Measurements from ENCODE around the gene ATP1A1.

The ATP1A1 gene

DNA sequence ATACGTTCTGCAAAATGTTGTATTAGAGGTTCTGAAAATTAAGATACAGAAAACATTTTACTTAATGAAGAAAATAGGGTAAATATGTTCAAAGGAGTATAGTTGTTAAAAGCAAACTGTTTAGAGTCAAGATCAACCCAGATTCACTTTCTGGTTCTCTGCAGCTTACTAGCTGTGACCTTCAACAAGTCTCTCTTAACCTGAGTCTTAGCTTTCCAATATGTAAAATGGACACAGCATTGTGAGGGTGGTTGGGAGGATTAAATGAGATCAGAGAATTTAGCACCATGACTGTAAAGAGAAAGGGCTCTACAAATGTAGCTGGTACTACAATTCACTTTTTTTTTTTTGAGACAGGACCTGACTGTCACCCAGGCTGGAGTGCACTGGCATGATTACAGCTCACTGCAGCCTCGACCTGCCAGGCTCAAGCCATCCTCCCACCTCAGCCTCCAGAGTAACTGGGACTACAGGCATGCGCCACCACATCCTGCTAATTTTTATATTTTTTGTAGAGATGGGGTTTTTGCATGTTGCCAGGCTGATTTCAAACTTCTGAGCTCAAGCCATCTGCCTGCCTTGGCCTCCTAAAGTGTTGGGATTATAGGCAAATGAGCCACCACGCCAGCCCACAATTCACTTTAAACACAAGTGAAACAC, 43.9 kb downstream of the ATP1A1 start:
- Histone ChIP-seq H3K4me3 (no peak overlapping the region), H3K9me3 (no peaks in the 10 kb centered on the region), H3K36me3 (no peaks in the 10 kb centered on the region), H3K27ac (no peak overlapping the region), H3K4me2 (peak overlapping the region; percentile 95), H3K4me1 (peaks cover 26% of the 10 kb centered on the region), H3K27me3 (no peaks in the 10 kb centered on the region; the same call in 1 of the 2 replicates), H4K20me1 (no peaks in the 10 kb centered on the region), H3K9ac (peak overlapping the region; percentile 85)
- TF ChIP-seq Cebpa-rat (IDR thresholded peaks at IDR 0.05): no peak

DNA sequence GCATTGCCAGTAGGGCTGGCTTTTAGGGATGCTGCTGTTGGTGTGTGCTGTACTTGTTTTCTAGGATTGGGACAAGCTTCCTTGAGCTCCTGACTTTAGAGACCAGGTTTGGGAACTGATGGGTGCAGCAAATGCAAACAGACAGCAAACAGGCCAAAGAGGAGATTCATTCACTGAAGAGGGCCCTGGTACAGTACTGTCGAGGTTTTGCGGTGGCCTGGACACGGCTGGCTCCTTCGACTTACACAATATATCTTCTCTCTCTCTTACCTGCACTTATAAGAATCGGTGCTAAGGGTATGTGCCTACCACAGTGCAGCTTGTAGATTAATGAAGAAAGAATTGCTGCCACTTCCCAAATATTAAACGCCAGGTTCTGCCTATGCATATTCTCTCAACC, 44.6 kb downstream of the ATP1A1 start:
- Histone ChIP-seq H3K4me2 (peak overlapping the region; percentile 95), H3K27ac (peak overlapping the region; percentile 80), H3K36me3 (no peaks in the 10 kb centered on the region), H4K20me1 (no peaks in the 10 kb centered on the region), H3K27me3 (no peaks in the 10 kb centered on the region; the same call in 1 of the 2 replicates), H3K9ac (peak overlapping the region; percentile 85), H3K4me1 (peaks cover 26% of the 10 kb centered on the region), H3K9me3 (no peaks in the 10 kb centered on the region), H3K4me3 (peak overlapping the region; percentile 77)
- no peak for TF ChIP-seq Cebpa-rat (IDR thresholded peaks at IDR 0.05)

DNA sequence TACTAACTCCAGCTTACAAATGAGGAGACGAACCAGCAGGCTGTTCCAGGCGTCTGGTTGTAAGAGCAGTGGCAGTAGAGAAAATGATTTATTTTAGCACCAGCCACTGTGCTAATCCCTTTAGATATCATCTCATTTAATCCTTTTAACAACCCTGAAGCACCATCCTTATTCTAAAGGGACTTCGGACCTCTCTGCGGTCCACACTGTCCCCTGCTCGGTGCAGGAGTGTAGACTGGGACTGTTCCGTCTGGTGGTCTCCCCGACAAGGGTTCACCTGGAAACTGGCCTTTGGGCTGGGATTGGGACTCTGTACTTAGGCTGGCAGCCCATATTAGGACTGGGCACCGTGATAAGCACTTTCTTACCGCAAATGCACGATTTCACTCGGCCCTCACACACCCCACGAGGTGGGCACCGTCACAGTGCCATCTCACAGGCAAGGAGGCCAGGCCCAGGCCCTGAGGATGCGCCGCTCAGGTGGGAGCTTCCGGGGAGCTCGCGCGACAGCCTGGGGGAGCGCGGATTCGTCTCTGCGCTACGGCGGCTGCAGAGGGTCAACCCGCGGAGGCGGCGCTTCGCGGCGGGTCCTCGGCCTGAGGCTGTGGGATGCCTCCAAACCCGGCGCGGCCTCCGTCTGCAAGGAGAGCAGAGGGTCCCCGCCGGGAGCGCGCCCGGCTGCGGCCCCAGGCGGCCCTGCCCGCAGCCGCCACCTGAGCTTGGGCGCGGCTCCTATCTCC, 45.2 kb downstream of the ATP1A1 start:
- Histone ChIP-seq H3K27me3 (no peaks in the 10 kb centered on the region; the same call in 1 of the 2 replicates), H4K20me1 (no peaks in the 10 kb centered on the region), H3K27ac (peak overlapping the region; percentile 80), H3K4me1 (peaks cover 24% of the 10 kb centered on the region), H3K4me2 (peak overlapping the region; percentile 95), H3K36me3 (no peaks in the 10 kb centered on the region), H3K9ac (peak overlapping the region; percentile 85), H3K4me3 (peak overlapping the region; percentile 77), H3K9me3 (no peaks in the 10 kb centered on the region)
- no peak for TF ChIP-seq Cebpa-rat (IDR thresholded peaks at IDR 0.05)

DNA sequence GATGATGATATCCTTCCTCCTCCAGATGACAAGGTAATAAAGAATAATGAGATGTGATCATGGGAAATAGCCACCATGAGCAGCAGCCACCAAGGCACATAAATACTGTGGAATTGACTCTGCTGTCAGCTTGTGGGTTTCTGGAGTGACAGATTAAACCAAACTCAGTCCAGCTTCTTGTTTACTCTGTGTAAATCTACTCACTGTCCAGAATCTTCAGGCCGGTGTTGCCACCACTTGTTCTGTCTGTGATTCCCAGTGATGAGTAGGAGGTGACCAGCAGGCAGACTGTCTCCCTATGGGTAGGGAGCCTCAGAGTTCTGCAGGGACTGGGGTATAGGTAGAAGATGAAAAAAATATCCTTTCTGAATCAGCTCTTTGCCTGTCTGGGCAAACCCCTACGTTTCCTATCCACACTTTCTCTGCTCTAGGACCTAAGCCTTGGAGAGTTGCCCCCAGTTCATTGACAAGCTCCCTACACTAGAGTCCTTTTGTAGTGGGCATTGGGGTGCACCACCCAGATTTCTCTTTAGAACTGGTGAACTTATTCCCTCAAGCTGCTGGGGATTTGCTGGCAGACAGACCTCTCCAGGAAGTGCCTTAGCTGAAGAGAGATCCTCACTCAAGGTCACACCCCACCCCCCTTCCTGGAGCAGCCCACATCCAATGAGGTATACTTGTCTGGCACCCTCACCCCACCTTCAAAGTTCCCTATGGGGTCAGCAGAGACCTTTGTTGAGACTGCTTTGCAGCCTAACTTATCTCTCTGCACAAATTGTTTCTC, 47.6 kb downstream of the ATP1A1 start:
- H3K4me1 ChIP-seq: peaks cover 18% of the 10 kb centered on the region
- no peak overlapping the region for H3K4me2 ChIP-seq
- no peaks in the 10 kb centered on the region for H3K36me3 ChIP-seq
- no peak overlapping the region for H3K4me3 ChIP-seq
- no peak overlapping the region for H3K27ac ChIP-seq
- no peaks in the 10 kb centered on the region for H4K20me1 ChIP-seq
- no peak for TF ChIP-seq Cebpa-rat (IDR thresholded peaks at IDR 0.05)
- no peaks in the 10 kb centered on the region; the same call in 1 of the 2 replicates for H3K27me3 ChIP-seq
- no peaks in the 10 kb centered on the region for H3K9me3 ChIP-seq
- no peak overlapping the region for H3K9ac ChIP-seq

DNA sequence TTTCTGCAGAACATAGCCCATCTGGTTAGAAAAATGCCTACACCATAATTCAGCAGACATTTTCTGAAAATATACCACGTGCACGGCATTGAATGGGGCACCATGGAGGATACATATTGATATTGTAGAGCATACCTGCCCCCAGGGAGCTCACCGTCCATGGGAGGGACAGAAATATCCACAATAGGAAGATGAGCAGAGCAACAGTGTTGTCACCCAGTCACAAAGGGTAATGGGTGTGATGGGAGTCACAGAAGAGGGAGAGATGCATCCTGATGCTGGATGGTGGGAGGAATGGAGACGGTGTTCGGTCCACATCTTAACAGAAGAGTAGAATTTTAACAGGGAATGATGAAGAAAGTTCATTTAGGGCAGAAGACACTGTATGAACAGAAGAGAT, 51.4 kb downstream of the ATP1A1 start:
- Histone ChIP-seq H4K20me1 (no peaks in the 10 kb centered on the region), H3K4me3 (no peak overlapping the region), H3K9me3 (no peaks in the 10 kb centered on the region), H3K36me3 (no peaks in the 10 kb centered on the region), H3K9ac (no peak overlapping the region), H3K27ac (no peak overlapping the region), H3K4me2 (no peak overlapping the region), H3K4me1 (no peaks in the 10 kb centered on the region), H3K27me3 (no peaks in the 10 kb centered on the region)
- no peak for TF ChIP-seq Cebpa-rat (IDR thresholded peaks at IDR 0.05)

DNA sequence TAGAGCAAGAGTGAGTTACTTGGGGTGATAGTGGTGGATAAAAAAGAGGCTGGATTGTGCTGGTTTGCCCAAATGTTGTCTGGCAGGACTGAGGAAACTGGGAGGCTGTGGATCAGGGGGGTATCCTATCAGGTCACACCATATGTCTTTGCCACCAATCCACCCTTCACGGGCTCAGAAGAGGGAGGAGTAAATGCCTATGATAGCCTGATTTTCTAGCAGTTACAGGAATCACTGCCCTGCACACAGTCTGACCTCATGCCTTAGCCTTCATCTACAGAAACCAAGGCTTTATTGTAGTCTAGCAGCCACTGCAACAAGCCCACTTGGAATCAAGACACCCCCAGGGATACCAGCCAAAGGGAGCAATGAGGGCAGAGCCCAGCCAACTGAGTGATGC, 51.8 kb downstream of the ATP1A1 start:
- no peaks in the 10 kb centered on the region for H3K9me3 ChIP-seq
- TF ChIP-seq Cebpa-rat (IDR thresholded peaks at IDR 0.05): no peak
- no peak overlapping the region for H3K27ac ChIP-seq
- no peak overlapping the region for H3K4me2 ChIP-seq
- no peaks in the 10 kb centered on the region for H3K36me3 ChIP-seq
- H4K20me1 ChIP-seq: no peaks in the 10 kb centered on the region
- H3K9ac ChIP-seq: no peak overlapping the region
- H3K27me3 ChIP-seq: no peaks in the 10 kb centered on the region
- H3K4me3 ChIP-seq: no peak overlapping the region
- no peaks in the 10 kb centered on the region for H3K4me1 ChIP-seq

DNA sequence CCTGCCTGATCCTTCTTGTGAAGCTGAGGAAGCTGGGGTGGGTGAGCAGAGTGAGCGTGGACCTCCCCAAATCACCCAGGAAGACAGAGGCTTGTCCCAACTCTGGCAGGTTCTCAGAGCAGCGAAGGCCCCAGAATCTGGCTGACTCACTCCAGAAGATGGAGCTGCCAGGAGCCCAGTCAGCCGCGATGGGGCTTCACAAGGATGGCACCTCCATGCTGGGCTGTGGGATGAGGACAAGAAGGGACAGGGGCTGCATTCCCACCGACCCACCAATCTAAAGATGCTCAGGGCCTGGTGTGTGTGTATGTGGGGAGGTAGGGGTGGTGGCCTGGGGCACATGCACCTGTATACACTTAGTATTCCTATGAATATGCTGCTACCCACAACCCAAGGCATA, 52.9 kb downstream of the ATP1A1 start:
- H3K36me3 ChIP-seq: no peaks in the 10 kb centered on the region
- no peak overlapping the region for H3K9ac ChIP-seq
- no peaks in the 10 kb centered on the region for H3K4me1 ChIP-seq
- H3K9me3 ChIP-seq: no peaks in the 10 kb centered on the region
- H3K4me3 ChIP-seq: no peak overlapping the region
- no peaks in the 10 kb centered on the region for H3K27me3 ChIP-seq
- H3K4me2 ChIP-seq: no peak overlapping the region
- no peak for TF ChIP-seq Cebpa-rat (IDR thresholded peaks at IDR 0.05)
- H3K27ac ChIP-seq: no peak overlapping the region
- H4K20me1 ChIP-seq: no peaks in the 10 kb centered on the region

DNA sequence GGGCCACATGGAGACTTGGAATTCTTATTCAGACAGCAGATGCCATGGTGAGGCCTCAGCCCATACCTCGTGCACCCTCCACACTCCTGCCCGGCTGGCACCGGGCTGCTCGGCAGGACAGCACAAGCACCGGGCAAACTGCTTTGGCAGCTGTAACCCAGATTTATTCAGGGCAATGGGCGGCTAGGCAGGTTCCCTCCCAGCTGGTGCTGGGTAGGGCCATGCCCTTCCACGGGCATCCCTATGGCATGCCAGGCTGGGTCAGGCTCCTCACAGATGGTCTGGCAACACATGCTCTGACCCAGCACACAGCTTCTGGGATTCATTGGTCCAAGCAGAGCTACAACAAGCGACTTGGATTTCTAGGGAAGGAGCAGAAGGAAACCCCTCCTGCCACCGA, 53.4 kb downstream of the ATP1A1 start:
- no peak overlapping the region for H3K27ac ChIP-seq
- H3K27me3 ChIP-seq: no peaks in the 10 kb centered on the region
- no peaks in the 10 kb centered on the region for H3K9me3 ChIP-seq
- H3K4me1 ChIP-seq: no peaks in the 10 kb centered on the region
- no peak overlapping the region for H3K9ac ChIP-seq
- no peaks in the 10 kb centered on the region for H4K20me1 ChIP-seq
- no peak for TF ChIP-seq Cebpa-rat (IDR thresholded peaks at IDR 0.05)
- no peak overlapping the region for H3K4me2 ChIP-seq
- no peak overlapping the region for H3K4me3 ChIP-seq
- no peaks in the 10 kb centered on the region for H3K36me3 ChIP-seq

DNA sequence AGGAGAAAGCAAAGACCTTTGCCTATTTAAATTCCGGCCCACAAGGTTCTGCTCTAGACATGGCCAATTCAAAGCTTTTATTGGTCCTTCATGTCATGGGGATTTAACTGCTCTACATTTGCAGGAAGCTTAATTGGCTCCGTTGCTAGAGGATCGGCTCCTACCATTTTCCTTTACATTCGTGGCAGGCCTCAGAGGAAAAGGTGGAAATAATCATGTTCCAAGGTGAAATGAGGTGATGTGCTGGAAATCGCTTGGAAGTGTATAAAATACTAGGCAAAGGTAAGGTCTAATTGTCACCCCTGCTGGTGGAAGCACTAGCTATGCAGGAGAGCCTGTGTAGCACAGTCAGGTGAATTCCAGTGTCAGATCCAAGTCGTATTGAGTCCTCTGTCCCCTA, 55.5 kb downstream of the ATP1A1 start:
- Histone ChIP-seq H3K27me3 (no peaks in the 10 kb centered on the region), H3K36me3 (no peaks in the 10 kb centered on the region), H3K4me2 (no peak overlapping the region), H3K4me1 (no peaks in the 10 kb centered on the region), H3K4me3 (no peak overlapping the region), H4K20me1 (no peaks in the 10 kb centered on the region), H3K9me3 (no peaks in the 10 kb centered on the region), H3K27ac (no peak overlapping the region), H3K9ac (no peak overlapping the region)
- TF ChIP-seq Cebpa-rat (IDR thresholded peaks at IDR 0.05): no peak
